T47D (cell line): ENCODE data around the gene EFNB2.

Experiments used
- DNase-seq, 2 experiments: peaks; one replicate each; pipeline versions ENCODE4 v3.0.0 to v3.0.0-alpha.2; 2011 to 2012; ENCODE audit warnings: low read depth in 1 of 2, low spot score in 1 of 2
- JUND ChIP-seq: IDR thresholded peaks from 2 replicates; pipeline ENCODE4 v1.6.1; 2012; ENCODE audit warnings: low read depth
- in situ Hi-C: cut with HindIII; loops from 2 replicates; pipeline ENCODE4 v1.10.0; 2016; ENCODE audit warnings: low sequenced_read_pairs, low pct_unique_long_range_greater_than_20kb

EFNB2 gene

DNA sequence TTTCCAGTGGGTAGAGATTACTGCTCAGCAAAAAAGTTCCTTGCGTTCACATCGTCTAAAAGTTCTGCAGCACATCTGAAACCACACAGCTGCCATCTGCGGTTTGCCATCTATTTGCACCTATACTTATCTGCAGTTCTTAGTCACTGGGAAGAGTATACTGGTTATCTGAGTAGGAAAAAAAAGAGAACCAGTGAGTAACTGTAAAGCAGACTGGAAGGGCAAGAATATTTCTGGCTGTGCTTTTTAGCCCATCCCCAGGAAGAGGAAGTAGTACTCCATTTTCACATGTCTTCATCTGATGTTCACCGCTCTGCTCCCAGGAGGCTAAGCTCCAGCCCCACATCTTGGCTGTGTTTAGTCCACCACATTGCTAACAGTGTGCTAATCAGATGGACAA, 35.6 kb downstream of the EFNB2 start:
- in situ Hi-C loops = no loop called here
- no peak for TF ChIP-seq JUND
- no peak for DNase-seq

DNA sequence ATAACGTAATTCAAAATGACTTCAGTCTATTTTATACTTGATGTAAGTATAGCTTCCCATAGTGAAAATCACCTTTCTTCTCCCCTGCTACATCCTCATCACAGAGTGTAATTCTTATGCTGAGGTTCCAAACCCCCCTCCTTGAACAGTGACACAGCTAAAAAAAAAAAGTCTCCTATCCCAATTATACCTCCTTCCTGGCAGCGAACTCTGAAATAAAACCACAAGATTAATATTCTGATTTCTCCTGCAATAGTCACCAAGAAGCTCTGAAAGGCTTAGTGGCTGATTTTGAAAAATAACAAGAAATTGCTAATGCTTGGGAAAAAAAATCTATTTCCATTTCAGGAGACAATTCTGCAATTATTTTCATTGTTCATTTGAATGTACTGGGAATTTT, 36.3 kb downstream of the EFNB2 start:
- no peak for DNase-seq
- no peak for TF ChIP-seq JUND
- in situ Hi-C loops = no loop called here

DNA sequence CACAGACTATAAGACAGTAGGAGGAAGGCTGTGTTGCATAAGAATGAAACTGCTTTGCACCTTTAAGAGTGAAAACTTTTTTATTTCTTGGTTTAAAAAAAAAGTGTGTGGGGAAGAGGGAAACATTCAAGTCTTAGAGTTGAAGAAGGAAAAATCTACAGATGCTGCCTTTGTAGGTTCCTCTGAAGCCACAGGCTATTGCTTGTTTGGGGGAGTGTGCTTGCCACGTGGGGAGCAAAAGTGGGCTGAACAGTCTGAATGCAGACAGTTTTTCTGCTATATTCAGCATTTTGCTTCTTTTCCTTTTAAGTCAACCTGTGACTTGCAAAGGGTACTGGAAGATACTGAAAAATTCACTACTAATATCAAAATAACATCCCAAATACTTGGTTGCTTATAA, 36.9 kb downstream of the EFNB2 start:
- TF ChIP-seq JUND = no peak
- no peak for DNase-seq
- in situ Hi-C loops = no loop called here

DNA sequence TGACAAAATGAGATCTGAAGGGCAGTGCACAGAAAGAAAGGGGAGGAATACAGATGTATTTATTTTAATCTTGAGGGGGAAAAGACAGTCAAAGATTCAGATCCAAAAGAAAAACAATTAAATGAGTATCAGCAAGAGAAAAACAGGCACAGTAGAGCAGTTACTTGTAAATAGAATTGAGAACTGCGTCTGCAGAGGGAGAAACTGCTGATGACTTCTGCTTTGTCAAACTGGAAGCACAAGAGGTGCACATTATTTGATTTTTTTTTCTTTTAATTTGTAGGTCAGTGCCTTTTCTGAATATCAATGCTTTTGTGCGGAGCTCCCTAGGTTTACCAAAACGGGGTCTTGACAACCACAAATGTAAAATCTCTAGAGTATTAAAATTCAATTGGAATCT, 37.3 kb downstream of the EFNB2 start:
- TF ChIP-seq JUND = no peak
- DNase-seq = no peak
- in situ Hi-C loops = no loop called here

- in situ Hi-C loops = no loop called here
- no peak for DNase-seq
- TF ChIP-seq JUND = no peak
Observed at GRCh38 chr13:106497079-106497478, 38.4 kb downstream of the EFNB2 start.

GRCh38 chr13:106496072-106496997, 39.1 kb downstream of the EFNB2 start:
- no peak for DNase-seq
- TF ChIP-seq JUND = no peak
- in situ Hi-C loops = no loop called here

DNA sequence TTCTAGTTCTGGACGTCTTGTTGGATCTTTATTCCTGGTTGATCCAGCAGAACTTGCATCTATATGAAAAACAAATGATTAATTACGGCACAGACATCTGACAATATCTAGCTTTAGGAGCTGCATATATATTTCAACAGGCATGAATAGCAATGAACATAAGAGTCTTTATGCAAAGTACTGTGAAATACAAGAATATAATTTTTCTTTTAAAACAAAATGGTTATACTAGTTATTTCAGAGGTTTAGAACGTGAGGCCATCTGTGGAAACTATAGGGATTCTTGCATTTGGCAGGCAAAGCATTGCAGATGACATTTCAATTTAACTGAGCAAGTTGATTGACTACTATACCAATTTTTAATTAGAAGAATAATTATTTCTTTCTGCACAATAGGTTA, 40.5 kb downstream of the EFNB2 start:
- TF ChIP-seq JUND = no peak
- in situ Hi-C loops = no loop called here
- DNase-seq = no peak

GRCh38 chr13:106494506-106494905, 41.0 kb downstream of the EFNB2 start:
- no peak for DNase-seq
- in situ Hi-C loops = no loop called here
- no peak for TF ChIP-seq JUND

- in situ Hi-C loops = no loop called here
- no peak for TF ChIP-seq JUND
- no peak for DNase-seq
Observed at GRCh38 chr13:106493533-106494220, 41.8 kb downstream of the EFNB2 start.

DNA sequence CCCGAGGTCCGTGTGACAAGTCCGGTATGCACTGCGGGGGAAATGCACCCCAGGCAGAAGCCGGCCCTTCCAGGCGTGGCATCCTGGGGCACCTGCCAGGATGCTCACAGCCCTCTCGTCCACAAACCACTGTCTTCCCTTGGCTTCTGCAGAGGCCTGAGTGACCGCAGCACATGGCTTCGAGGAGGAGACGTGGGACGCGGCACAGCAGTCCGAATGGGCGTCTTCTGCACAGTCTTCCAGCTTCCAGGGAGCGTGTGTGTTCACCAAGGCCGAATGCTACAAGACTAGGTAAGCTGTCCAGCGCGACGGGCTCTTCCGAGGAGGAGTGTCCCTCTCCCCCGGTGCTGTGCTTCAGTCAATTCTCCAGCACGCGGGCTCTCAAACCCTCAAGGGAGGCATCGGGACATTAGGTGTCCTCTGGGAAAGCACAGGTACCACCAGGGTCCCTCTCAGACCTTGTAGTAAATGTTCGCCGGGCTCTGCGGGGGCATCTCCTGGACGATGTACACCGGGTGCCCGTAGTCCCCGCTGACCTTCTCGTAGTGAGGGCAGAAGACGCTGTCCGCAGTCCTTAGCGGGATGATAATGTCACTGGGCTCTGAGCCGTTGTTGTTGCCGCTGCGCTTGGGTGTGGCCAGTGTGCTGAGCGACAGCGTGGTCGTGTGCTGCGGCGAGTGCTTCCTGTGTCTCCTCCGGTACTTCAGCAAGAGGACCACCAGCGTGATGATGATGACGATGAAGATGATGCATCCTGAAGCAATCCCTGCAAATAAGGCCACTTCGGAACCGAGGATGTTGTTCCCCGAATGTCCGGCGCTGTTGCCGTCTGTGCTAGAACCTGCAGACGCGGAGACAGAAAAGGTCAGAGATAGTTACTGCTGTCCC, 42.6 kb downstream of the EFNB2 start:
- no peak for TF ChIP-seq JUND
- DNase-seq = no peak

DNA sequence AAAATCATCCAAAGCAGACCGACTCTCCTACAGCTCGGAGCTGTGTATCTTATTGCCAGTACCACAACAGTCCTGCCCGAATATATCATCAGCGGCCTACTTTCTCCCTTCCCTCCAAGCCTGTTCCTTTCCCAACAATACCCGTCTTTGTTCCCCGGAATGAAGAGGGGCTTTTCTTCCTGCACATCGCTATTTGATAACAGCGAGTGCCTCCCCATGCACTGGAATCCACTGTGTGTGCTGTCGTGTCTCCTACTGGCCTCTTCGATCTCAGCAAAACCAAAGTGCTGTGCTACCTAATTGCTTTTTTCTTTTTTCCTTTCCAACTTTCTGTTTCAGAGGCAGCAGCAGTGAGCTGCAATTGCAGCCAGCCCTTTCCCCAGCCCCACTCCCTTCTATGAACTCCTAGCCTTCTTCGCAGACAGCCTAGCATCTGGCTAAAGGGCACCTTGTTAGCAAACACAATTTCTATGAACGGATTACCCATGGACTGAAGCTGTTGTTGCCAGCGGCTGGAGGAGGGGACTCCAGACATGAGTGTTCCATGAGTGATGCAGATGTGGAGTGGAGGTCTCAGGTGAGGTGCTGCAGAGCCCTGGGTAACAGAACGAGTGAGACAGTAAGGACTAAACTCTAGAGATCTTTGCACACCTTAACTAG, 43.4 kb downstream of the EFNB2 start:
- no peak for TF ChIP-seq JUND
- no peak for DNase-seq
- in situ Hi-C loops = no loop called here

More for the DNA sequence above, 42.6 kb downstream of the EFNB2 start:
- in situ Hi-C loops = no loop called here

DNA sequence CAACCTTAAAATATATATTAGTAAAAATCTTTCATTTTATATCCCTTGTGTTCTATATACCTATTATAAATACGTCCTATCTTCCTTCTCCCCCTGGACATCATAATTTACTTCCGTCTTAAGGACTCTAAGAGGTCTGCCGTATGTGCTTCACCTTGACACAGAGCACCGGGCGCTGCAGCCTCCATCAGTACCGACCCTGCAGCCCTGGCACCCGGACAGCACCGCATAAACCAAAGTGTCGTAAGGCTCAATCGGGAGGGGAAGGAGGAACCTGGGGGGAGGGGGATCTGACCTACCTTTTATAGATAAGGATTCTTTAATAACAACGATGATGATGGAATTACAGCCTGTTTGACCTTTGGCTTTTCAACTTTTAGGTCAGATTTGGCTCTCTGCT, 44.0 kb downstream of the EFNB2 start:
- in situ Hi-C loops = no loop called here
- TF ChIP-seq JUND = no peak
- DNase-seq = no peak
